ENCODE results near the gene LYPLA2.
A peak's percentile ranks its signal among the peaks of the same experiment; 100 is the strongest.
"Not testable (repeated sequence)": the region's sequence is repeated elsewhere in the genome, so short reads cannot be mapped to it uniquely, and the experiment has no call there.

The LYPLA2 gene

DNA sequence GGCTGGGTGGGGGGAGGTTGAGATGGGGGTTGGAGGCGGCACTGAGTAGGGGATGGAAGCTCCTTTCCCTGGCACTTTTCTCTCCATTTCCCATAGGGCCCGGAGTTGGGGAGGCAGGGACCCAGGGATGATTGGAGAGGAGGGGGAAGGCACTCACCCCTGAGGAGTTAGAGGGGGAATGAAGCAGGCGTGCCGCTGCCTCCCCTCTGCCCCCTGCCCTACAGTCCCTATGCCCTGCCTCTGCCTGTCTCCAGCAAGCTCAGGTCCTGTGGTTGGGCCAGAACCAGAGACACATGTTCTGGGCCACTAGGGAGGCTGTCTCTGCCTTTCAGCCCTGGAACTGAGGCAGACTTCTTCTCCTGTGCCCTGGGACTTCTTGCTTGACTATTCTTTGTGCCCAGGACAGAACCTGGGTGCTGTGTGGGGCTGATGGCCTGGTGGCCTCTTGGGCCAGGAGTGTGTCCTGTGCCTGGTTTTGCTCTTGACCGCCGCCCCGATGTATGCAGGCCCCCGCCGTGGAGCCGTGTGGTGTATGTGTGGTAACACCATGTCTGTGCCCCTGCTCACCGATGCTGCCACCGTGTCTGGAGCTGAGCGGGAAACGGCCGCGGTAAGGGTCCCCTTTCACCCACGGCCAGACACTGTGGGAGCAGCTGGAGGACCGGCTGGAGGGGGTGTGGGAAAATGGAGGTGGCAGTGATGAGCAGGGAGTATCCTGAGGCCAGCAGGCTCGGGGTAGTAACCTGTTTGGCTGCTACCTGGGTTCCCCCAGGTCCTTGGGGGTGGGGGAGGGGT lies 1.4 kb downstream of the LYPLA2 start:
- Histone ChIP-seq H3K36me3 (replicated peaks) (peaks cover 31% of the 10 kb centered on the region), H3K4me3 (peak overlapping the region; percentile 65)
- in situ Hi-C loops (cut with MboI; ENCODE audit: low sequenced_read_pairs) = no loop called here

DNA sequence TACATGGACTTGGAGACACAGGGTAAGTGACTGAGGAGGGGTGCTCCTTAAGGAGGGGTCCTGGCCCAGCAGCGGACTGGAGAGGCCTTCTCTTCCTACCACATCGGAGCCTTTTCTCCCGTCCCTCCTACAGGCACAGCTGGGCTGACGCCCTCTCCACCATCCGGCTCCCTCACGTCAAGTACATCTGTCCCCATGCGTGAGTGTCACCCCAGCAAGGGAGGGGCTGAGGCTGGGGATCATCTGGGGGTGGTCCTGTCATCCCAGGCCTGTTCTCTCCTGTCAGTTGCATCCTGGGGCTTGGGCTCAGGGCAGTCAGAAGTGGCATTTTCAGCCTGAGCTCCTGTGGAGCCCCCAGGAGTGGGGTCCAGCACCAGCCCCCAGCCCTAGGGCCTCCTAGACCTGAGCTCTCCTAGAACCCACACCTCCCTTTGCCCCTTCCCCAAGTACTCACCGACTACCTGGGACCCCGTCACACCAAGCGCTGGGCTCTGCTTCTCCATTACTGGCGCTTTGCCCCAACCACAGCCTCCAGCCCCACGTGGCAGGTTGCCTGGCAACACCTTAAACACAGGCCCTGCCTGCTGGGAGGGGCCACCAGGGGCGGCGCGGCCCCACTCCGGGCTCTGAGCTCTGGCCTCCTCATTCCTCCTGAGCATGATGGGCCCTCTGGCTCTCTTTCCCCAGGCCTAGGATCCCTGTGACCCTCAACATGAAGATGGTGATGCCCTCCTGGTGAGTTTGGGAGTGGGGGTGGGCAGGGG lies 2.3 kb downstream of the LYPLA2 start:
- H3K36me3 ChIP-seq (replicated peaks) = peaks cover 28% of the 10 kb centered on the region
- H3K4me3 ChIP-seq = no peak overlapping the region
- H3K27me3 ChIP-seq (ENCODE audit: low read depth) = no peaks in the 10 kb centered on the region
- H3K9me3 ChIP-seq = no peaks in the 10 kb centered on the region
- DNase-seq (ENCODE audit: low spot score in 2 of 2) = no peak
- H3K4me1 ChIP-seq = peaks cover 6% of the 10 kb centered on the region
- in situ Hi-C loops (cut with MboI; ENCODE audit: low sequenced_read_pairs) = no loop called here

More for the DNA sequence above, 1.4 kb downstream of the LYPLA2 start:
- Histone ChIP-seq H3K27me3 (ENCODE audit: low read depth) (no peaks in the 10 kb centered on the region), H3K4me1 (peaks cover 6% of the 10 kb centered on the region), H3K9me3 (no peaks in the 10 kb centered on the region)
- DNase-seq (ENCODE audit: low spot score in 2 of 2) = no peak

DNA sequence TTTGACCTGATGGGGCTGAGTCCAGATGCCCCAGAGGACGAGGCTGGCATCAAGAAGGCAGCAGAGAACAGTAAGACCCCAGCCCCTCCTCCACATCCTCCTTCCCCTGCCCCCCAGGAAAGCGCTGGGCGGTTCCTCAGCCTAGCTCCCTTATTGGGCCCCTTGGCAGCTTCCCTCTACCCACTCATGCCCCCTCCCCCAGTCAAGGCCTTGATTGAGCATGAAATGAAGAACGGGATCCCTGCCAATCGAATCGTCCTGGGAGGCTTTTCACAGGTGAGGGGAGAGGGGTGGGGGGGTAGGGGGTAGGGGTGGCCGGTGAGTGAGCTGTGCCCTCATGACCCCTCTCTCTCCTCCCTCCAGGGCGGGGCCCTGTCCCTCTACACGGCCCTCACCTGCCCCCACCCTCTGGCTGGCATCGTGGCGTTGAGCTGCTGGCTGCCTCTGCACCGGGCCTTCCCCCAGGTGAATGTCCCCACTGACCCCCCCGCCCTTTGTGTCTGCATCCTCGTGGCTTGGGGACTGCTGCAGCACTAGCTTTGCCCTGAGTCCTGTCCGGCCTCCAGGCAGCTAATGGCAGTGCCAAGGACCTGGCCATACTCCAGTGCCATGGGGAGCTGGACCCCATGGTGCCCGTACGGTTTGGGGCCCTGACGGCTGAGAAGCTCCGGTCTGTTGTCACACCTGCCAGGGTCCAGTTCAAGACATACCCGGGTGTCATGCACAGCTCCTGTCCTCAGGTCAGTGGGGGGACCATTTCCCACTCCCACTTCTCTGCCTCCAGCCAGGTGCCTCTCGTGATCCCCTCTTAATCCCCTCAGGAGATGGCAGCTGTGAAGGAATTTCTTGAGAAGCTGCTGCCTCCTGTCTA lies 3.2 kb downstream of the LYPLA2 start:
- H3K27me3 ChIP-seq (ENCODE audit: low read depth) = no peaks in the 10 kb centered on the region
- peaks cover 28% of the 10 kb centered on the region for H3K36me3 ChIP-seq (replicated peaks)
- no peak overlapping the region for H3K4me3 ChIP-seq
- DNase-seq (ENCODE audit: low spot score in 2 of 2) = no peak
- peaks cover 6% of the 10 kb centered on the region for H3K4me1 ChIP-seq
- in situ Hi-C loops (cut with MboI; ENCODE audit: low sequenced_read_pairs) = no loop called here
- H3K9me3 ChIP-seq = no peaks in the 10 kb centered on the region

DNA sequence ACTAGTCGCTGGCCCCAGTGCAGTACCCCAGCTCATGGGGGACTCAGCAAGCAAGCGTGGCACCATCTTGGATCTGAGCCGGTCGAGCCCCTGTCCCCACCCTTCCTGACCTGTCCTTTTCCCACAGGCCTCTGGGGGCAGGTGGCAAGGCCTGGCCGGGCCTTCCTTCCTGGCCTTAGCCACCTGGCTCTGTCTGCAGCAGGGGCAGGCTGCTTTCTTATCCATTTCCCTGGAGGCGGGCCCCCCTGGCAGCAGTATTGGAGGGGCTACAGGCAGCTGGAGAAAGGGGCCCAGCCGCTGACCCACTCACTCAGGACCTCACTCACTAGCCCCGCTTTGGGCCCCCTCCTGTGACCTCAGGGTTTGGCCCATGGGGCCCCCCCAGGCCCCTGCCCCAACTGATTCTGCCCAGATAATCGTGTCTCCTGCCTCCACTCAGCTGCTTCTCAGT lies 3.8 kb downstream of the LYPLA2 start:
- H3K9me3 ChIP-seq; DNase-seq (ENCODE audit: low spot score in 2 of 2); H3K27me3 ChIP-seq (ENCODE audit: low read depth); in situ Hi-C loops (cut with MboI; ENCODE audit: low sequenced_read_pairs); H3K4me3 ChIP-seq: not testable (repeated sequence)
- peaks cover 28% of the 10 kb centered on the region for H3K36me3 ChIP-seq (replicated peaks)
- H3K4me1 ChIP-seq = peaks cover 12% of the 10 kb centered on the region

DNA sequence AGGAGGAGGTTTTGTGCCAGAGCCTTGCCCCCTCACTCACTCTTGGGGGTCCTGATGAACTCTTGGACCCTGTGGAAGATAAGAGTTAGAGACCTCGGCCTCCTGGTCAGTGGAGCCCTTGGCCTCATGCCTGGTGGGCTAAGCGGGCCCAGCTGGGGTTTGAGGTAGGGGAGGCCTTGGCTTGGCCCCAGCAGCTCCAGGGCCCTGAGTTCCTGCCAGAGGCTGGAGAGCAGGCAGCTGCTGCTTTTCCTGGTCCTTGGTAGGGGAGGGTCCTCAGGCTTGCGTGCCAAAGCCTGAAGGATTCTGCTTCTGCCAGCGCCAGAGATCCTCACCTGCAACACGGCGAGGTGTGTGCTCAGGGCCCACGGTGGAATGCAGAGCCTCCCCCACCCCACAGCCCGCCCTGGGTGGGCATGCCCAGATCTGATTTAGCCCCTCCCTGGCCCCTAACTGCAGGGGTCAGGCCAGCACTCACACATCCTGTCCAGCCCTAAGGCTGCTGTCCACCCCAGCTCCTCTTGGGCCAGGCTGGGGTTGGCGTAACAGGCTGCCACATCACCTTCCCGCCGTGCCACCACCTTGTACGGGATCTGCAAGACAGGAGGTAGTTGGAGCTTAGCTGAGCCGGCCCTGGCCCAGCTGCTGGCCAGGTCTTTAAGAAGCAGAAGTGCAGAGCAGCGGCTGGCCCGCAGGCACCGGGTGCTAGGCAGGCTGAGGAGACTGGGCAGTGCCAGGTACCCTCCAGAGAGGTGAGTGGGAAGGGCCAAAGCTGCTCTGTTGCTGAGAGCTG lies 4.9 kb downstream of the LYPLA2 start:
- H3K4me3 ChIP-seq = no peak overlapping the region
- in situ Hi-C loops (cut with MboI; ENCODE audit: low sequenced_read_pairs) = no loop called here
- no peaks in the 10 kb centered on the region for H3K27me3 ChIP-seq (ENCODE audit: low read depth)
- peaks cover 9% of the 10 kb centered on the region for H3K4me1 ChIP-seq
- DNase-seq (ENCODE audit: low spot score in 2 of 2) = no peak
- H3K36me3 ChIP-seq (replicated peaks) = peaks cover 28% of the 10 kb centered on the region
- H3K9me3 ChIP-seq = no peaks in the 10 kb centered on the region

DNA sequence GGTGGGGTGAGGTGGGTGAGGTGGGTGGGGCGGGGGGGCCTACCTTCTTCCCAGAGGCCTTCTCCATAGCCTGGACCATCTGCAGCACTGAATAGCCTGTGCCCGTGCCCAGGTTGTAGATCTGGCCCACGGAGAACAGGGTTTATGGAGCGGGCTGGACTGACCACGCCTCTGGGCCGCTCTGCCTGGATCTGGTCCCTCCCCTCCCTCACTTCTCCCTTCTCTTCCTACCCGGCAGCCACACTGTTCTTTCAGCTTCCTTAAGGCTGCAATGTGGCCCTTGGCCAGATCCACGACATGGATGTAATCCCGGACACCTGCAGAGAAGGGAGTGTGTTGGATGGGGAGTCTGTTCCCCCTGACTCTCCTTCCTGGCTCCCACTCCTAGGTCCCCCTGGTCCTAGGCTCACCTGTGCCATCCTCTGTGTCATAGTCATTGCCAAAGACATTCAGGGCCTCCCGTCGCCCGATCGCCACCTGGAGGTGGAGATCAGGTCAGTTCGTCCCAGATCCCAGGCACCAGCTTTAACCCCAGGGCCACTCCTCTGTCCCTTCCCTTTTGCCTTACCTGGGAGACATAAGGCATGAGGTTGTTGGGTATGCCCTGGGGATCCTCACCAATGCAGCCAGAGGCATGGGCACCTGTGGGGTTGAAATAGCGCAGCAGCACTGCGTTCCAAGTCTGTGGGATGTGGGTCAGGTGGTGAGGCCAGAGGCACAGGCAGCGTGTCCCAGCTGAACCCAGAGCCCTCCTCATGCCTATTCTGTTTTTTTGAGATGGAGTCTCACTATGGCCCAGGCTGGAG lies 5.7 kb downstream of the LYPLA2 start:
- peaks cover 28% of the 10 kb centered on the region for H3K36me3 ChIP-seq (replicated peaks)

DNA sequence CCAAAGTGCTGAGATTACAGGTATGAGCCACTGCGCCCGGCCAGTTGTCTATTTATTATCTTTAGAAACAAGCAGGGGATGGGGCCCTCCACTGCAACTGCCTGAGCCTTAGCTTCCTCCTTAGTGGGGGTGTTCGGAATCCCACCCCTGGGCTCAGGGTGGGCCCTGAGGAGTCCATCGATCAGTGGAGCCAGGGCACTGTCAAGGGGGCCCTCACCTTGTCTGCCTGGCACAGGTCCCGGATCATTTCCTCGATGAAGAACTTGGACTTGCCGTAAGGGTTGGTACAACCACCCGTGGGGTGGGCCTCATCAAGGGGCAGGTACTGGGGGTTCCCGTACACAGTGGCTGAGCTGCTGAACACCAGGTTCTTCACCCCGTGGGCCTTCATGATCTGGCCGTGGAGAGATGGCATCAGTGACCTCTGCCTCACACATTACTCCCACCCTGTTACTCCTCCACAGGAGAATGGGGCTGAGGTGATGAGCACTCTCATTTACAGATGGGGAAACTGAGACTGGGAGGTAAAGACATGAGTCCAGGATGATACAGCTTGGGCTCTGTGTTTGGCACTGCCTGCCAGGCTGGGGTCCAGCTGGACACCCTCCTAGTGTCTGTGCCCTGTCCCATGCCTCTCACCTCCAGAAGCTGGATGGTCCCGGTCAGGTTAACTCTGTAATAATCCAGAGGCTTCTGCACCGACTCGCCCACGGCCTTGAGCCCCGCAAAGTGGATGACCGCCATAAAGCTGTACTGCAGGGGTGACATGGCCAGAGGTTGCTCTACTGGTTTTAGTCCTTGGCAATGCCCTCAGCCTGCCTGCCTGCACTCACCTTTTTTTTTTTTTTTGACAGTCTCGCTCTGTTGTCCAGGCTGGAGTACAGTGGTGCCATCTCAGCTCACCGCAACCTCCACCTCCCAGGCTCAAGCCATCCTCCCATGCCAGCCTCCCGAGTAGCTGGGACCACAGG lies 6.8 kb downstream of the LYPLA2 start:
- H3K36me3 ChIP-seq (replicated peaks) = peaks cover 28% of the 10 kb centered on the region
- no peaks in the 10 kb centered on the region for H3K27me3 ChIP-seq (ENCODE audit: low read depth)
- H3K4me3 ChIP-seq = no peak overlapping the region
- no peak for DNase-seq (ENCODE audit: low spot score in 2 of 2)
- H3K9me3 ChIP-seq = no peaks in the 10 kb centered on the region
- in situ Hi-C loops (cut with MboI; ENCODE audit: low sequenced_read_pairs) = no loop called here
- H3K4me1 ChIP-seq = peaks cover 8% of the 10 kb centered on the region; the same call in 1 of the 2 replicates

More for the DNA sequence above, 5.7 kb downstream of the LYPLA2 start:
- Histone ChIP-seq H3K27me3 (ENCODE audit: low read depth) (no peaks in the 10 kb centered on the region), H3K4me3 (no peak overlapping the region), H3K9me3 (no peaks in the 10 kb centered on the region), H3K4me1 (peaks cover 11% of the 10 kb centered on the region)
- DNase-seq (ENCODE audit: low spot score in 2 of 2) = no peak
- in situ Hi-C loops (cut with MboI; ENCODE audit: low sequenced_read_pairs) = no loop called here

DNA sequence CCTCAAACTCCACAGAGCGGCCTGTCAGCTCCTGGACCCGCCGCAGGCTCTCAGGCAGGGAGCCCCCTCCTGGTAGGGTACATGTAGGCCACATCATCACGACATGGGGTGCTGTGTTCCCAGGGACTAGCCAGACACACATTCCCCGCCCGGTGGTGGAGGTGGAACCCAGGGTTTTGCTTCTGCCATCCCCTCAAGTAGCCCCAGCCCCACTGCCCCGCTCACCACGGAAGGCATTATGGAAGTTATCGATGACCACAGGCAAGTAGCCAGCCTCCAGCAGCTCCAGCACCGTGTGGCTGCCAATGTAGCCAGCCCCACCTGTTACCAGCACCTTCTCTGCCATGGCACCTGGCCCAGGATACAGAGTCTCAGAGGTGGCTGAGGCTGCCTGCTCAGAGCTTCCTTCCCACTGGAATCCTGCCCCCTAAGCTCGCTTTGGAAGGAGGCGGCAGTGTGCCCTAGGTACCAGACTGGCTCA lies 7.8 kb downstream of the LYPLA2 start:
- Histone ChIP-seq H3K36me3 (replicated peaks) (peaks cover 18% of the 10 kb centered on the region), H3K4me1 (peaks cover 8% of the 10 kb centered on the region; the same call in 1 of the 2 replicates), H3K9me3 (no peaks in the 10 kb centered on the region), H3K4me3 (no peak overlapping the region), H3K27me3 (ENCODE audit: low read depth) (no peaks in the 10 kb centered on the region)
- in situ Hi-C loops (cut with MboI; ENCODE audit: low sequenced_read_pairs) = no loop called here
- no peak for DNase-seq (ENCODE audit: low spot score in 2 of 2)

DNA sequence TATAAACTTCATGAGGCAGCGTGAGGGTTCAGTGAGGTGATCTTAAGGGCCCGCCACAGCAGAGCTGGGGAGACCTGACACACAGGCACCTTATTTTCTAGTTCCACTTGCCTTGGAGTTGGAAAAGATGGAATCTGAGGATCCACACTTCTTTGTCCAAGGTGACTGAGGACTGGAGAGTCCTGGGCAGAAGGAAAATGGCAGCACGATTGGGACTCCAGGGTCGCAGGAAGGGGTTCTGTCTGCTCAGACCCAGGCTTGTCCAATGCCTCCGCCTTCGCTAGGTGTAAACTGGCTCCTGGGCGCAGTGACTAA lies 8.3 kb downstream of the LYPLA2 start:
- H3K4me1 ChIP-seq = peaks cover 8% of the 10 kb centered on the region; the same call in 1 of the 2 replicates
- H3K9me3 ChIP-seq = no peaks in the 10 kb centered on the region
- no peaks in the 10 kb centered on the region for H3K27me3 ChIP-seq (ENCODE audit: low read depth)
- in situ Hi-C loops (cut with MboI; ENCODE audit: low sequenced_read_pairs) = no loop called here
- H3K36me3 ChIP-seq (replicated peaks) = peaks cover 18% of the 10 kb centered on the region
- H3K4me3 ChIP-seq = peak overlapping the region; percentile 88; the same call in 1 of the 2 replicates
- DNase-seq (ENCODE audit: low spot score in 2 of 2) = no peak

DNA sequence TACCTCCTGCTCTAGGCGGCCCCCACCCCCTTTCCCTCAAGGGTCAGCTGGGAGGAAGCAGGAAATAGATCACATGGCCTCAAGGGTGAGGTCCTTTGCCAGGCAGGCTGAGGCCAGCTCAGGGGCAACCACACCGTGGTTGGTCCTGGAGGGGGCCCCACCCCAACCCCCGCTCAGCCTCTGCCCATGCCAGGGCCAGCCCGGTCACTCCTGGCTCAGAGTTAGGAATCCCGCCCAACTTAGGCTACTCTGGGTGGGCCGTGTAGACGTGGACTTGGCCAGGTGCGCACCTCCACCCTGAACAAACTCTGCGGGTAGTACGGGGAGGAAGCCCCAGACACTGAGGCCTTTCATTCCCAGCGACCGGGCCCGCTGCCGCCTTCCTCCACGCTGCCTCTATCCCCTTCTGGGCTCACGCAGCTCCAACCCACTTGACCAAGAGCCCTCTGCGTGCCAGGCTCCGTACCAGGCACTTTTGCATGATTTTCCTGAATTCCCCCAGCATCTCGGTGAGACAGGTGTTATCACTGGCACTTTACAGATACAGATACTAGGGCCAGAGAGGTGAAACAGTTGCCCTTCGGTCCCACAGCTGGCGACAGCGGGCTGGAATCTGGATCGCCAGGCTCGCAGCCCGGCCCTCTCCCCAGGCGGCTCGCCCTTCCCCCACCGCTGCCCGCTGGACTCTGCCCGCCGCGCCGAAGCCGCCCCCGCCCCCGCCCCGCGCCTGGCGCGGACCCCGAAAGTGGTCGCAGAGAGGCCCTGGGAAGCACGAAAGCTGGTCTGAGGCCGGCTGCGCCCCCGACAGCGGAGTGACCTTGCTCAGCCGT lies 8.8 kb downstream of the LYPLA2 start:
- Histone ChIP-seq H3K4me1 (peaks cover 8% of the 10 kb centered on the region; the same call in 1 of the 2 replicates), H3K4me3 (peak overlapping the region; percentile 88), H3K36me3 (replicated peaks) (peaks cover 14% of the 10 kb centered on the region), H3K9me3 (no peaks in the 10 kb centered on the region), H3K27me3 (ENCODE audit: low read depth) (no peaks in the 10 kb centered on the region)
- in situ Hi-C loops (cut with MboI; ENCODE audit: low sequenced_read_pairs) = no loop called here
- DNase-seq (ENCODE audit: low spot score in 2 of 2) = peak in 1 of 2 experiments; percentile 56

Data from HAP-1 (cell line).